Central memory CD8-positive, alpha-beta T cell (primary cell): ENCODE data around the gene IGLL5.

Source experiments
- ATAC-seq: fragments of 150-1000 bp; cut with Tn5 transposase; replicated peaks from 2 replicates; pipeline ENCODE4 v1.10.0; 2022; ENCODE audit warnings: mild to moderate bottlenecking, moderate FRiP score, moderate number of reproducible peaks; ENCODE audit not compliant: poor library complexity, severe bottlenecking; ENCODE audit errors: extremely low read depth
- DNase-seq, 2 donors: peaks; one replicate each; pipeline ENCODE4 v3.0.0; 2021; ENCODE audit warnings: low spot score in 2 of 2
- H3K27ac Mint-ChIP-seq: one replicate; pipeline ENCODE4 v1.8.0; 2022; ENCODE audit warnings: low read depth, mild to moderate bottlenecking, moderate library complexity, mixed read lengths
- H3K27me3 Mint-ChIP-seq: one replicate; pipeline ENCODE4 v1.8.0; 2022; ENCODE audit warnings: mixed read lengths
- H3K36me3 Mint-ChIP-seq: one replicate; pipeline ENCODE4 v1.8.0; 2022; ENCODE audit warnings: mild to moderate bottlenecking, moderate library complexity, mixed read lengths; ENCODE audit not compliant: insufficient read depth
- H3K4me1 Mint-ChIP-seq: one replicate; pipeline ENCODE4 v1.8.0; 2022; ENCODE audit warnings: mixed read lengths
- H3K4me3 Mint-ChIP-seq: one replicate; pipeline ENCODE4 v1.8.0; 2022; ENCODE audit warnings: mild to moderate bottlenecking, moderate library complexity, mixed read lengths
- H3K9me3 Mint-ChIP-seq: one replicate; pipeline ENCODE4 v1.8.0; 2022; ENCODE audit warnings: mixed read lengths

The IGLL5 gene

DNA sequence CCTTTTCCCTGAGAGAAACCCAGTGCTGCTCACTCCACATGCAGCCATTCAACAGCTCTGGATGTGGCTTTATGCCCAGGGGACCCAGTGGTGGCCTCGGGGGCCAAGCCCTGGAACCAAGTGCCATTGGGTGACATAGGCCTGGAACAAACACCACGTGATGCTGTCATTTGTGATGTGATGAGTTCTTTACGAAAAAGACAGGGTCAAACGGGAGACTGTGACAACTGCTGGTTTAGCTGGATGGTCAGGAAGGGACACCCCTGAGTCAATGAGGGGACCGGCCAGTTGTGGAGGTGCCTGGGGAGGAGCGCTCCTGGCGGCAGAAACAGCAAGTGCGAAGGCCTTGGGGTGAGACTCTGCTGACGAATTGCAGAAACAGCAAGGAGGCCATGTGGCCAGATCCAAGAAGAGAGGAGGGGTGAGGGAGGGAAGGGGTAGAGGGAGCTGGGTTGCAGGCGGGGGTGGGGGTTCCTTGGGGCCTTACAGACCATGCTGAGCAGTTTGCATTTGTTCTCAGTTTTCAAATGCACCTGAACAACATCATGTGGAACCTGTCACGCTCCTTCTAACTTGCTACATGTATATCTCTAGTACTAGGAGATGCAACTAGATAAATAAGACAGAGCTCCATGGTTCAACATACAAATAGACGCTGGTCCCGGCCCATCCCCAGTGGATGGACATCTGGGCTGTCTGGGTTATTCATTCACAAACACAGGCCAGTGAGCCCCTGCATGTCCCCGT lies 56.1 kb downstream of the IGLL5 start:
- Mint-ChIP-seq H3K4me3 (no peak overlapping the region), H3K27ac (no peak overlapping the region), H3K36me3 (no peaks in the 10 kb centered on the region)

DNA sequence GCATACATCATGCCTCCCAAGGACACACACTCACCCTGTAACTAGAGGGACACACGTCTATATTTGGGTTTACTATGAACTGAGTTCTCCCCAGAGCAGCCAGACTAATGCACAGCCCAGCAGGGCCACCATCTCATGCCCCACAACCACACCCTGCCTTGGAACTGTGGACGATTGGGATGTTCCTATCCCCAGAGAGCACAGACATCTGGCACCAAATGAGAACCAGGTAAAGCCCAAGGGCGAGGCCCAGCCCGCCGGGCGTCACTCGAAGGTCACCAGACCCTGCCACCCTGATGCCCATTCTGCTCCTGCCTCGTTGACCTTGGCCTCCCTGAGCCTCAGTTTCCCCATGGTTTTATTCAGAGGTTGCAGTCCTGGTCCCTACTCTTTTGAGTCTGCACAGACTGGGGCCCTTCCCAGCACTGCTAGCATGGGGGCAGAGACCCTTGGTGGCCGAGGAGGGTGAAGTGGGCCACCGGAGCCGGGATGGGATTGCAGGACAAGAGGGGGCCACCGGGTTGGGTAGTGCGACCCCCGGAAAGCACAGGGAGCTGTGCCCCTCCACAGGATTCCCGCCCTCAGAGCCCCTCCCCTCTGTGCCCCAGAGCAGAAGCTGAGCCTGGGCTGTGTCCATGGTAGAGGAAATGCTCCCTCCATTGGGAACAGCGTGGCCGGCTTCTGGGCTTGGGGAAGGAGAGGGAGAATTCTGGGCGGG lies 56.8 kb downstream of the IGLL5 start:
- Mint-ChIP-seq H3K27ac (no peak overlapping the region), H3K4me1 (peaks cover 10% of the 10 kb centered on the region), H3K36me3 (no peaks in the 10 kb centered on the region), H3K4me3 (no peak overlapping the region), H3K9me3 (no peaks in the 10 kb centered on the region), H3K27me3 (no peaks in the 10 kb centered on the region)
- DNase-seq (peak; percentile 2 to 7), ATAC-seq (no peak)

More for the DNA sequence above, 56.1 kb downstream of the IGLL5 start:
- ATAC-seq: no peak
- no peak for DNase-seq
- Mint-ChIP-seq H3K4me1 (peaks cover 10% of the 10 kb centered on the region), H3K9me3 (no peaks in the 10 kb centered on the region), H3K27me3 (no peaks in the 10 kb centered on the region)

DNA sequence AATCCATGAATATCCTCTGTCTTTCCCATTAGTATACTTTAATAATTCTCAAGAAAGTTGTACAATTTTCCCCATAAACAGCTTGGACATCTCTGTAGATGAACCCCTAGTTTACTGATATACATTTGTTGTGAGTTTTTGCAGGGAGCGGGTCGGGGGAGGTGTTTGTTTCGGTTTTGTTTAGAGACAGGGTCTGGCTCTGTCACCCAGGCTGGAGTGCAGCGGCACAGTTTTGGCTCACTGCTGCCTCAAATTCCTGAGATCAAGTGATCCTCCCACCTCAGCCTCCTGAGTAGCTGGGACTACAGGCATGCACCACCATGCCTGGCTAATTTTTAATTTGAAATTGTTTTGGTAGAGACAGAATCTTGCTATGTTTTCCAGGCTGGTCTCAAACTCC lies 57.6 kb downstream of the IGLL5 start:
- no peaks in the 10 kb centered on the region for H3K36me3 Mint-ChIP-seq
- no peaks in the 10 kb centered on the region for H3K9me3 Mint-ChIP-seq
- peaks cover 10% of the 10 kb centered on the region for H3K4me1 Mint-ChIP-seq
- no peak for ATAC-seq
- no peak overlapping the region for H3K4me3 Mint-ChIP-seq
- H3K27ac Mint-ChIP-seq: no peak overlapping the region
- no peaks in the 10 kb centered on the region for H3K27me3 Mint-ChIP-seq
- DNase-seq: no peak
